HCT116 (cell line): Measurements from ENCODE around the gene TCF15.
"Not testable (repeated sequence)": the region's sequence is repeated elsewhere in the genome, so short reads cannot be mapped to it uniquely, and the experiment has no call there.

Experiments
- CEBPB ChIP-seq: IDR thresholded peaks from 2 replicates; pipeline ENCODE4 v1.6.1; 2012; ENCODE audit warnings: low read depth
- CTCF ChIP-seq, 3 experiments: fragments of 200-600 bp in 1 of 3; sonication (generic) in 1 of 3; IDR thresholded peaks in 2 of 3; conservative IDR thresholded peaks in 1 of 3; 2 replicates each; pipeline ENCODE4 v1.5.1; 2012 to 2017; ENCODE audit warnings: low read depth in 2 of 3, low read length in 2 of 3, antibody characterized with exemption in 1 of 3, borderline replicate concordance in 1 of 3, control low read depth in 1 of 3, mild to moderate bottlenecking in 1 of 3, mixed read lengths in 1 of 3, mixed run types in 1 of 3, moderate library complexity in 1 of 3; ENCODE audit not compliant: insufficient read depth in 1 of 3
- EZH2 ChIP-seq: fragments of 200-600 bp; sonication (generic); IDR thresholded peaks from 2 replicates; pipeline ENCODE4 v1.6.1; 2017; ENCODE audit warnings: antibody characterized with exemption, mixed run types
- POLR2AphosphoS5 ChIP-seq: IDR thresholded peaks from 2 replicates; pipeline ENCODE4 v1.6.1; 2011; ENCODE audit warnings: mild to moderate bottlenecking, low read depth, low read length, moderate library complexity
- REST ChIP-seq: IDR thresholded peaks from 2 replicates; pipeline ENCODE4 v1.6.1; 2012; ENCODE audit warnings: low read depth

GRCh38 chr20:642013-642397 is 31.9 kb upstream of the TCF15 start:
- TF ChIP-seq EZH2; CEBPB; CTCF (IDR thresholded peaks at IDR 0.05 in 2 of 3, conservative IDR thresholded peaks at IDR 0.05 in 1 of 3; ENCODE audit: borderline replicate concordance in 1 of 3, insufficient read depth in 1 of 3, low read depth in 2 of 3, low read length in 2 of 3); REST; POLR2AphosphoS5: not testable (repeated sequence)
